ENCODE measurements around the gene LCLAT1.

- TF ChIP-seq IRF3 (IDR thresholded peaks at IDR 0.05; ENCODE audit: low read depth, low read length) (no peak), POLR2AphosphoS5 (IDR thresholded peaks at IDR 0.05; ENCODE audit: low read depth, low read length) (no peak), CTCF (IDR thresholded peaks at IDR 0.05) (no peak), RFX5 (IDR thresholded peaks at IDR 0.05; ENCODE audit: low read length) (no peak), CHD2 (IDR thresholded peaks at IDR 0.05; ENCODE audit: low read length, partially characterized antibody) (no peak), MAX (IDR thresholded peaks at IDR 0.05; ENCODE audit: low read depth) (no peak), SIN3A (IDR thresholded peaks at IDR 0.05; ENCODE audit: borderline replicate concordance, low read depth, low read length) (no peak), JUND (IDR thresholded peaks at IDR 0.05) (no peak), SMC3 (IDR thresholded peaks at IDR 0.05; ENCODE audit: low read depth, low read length) (no peak), RXRA (IDR thresholded peaks at IDR 0.05; ENCODE audit: borderline replicate concordance, low read depth) (no peak)
These were observed 19.3 kb upstream of the LCLAT1 start for GRCh38 chr2:30427606-30428347.
